Measurements from ENCODE around the gene AFDN.

DNA sequence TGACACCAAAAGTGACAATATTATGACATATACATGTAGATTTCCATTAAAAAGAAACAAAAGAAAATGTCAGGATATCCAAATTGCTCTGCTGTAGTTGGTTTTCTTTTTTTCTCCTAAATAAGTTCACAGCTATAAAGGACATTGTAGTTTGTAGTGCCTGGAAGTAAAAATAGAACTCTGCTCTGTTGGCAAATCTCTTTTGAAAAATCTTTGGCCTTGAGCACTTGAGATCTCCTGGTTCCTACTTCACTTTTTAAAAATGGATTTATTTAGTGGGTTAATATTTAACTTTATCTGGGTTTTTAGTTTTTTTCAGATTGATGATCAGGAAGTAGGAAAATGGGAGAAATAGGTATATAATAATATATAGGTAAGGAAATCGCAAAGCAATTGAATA, 52.9 kb downstream of the AFDN start:
- TF ChIP-seq, protein P1, sequence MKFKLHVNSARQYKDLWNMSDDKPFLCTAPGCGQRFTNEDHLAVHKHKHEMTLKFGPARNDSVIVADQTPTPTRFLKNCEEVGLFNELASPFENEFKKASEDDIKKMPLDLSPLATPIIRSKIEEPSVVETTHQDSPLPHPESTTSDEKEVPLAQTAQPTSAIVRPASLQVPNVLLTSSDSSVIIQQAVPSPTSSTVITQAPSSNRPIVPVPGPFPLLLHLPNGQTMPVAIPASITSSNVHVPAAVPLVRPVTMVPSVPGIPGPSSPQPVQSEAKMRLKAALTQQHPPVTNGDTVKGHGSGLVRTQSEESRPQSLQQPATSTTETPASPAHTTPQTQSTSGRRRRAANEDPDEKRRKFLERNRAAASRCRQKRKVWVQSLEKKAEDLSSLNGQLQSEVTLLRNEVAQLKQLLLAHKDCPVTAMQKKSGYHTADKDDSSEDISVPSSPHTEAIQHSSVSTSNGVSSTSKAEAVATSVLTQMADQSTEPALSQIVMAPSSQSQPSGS (CRISPR knock-in tag; IDR thresholded peaks at IDR 0.05; ENCODE audit: borderline replicate concordance, low read depth): no peak
- TF ChIP-seq, protein P2, sequence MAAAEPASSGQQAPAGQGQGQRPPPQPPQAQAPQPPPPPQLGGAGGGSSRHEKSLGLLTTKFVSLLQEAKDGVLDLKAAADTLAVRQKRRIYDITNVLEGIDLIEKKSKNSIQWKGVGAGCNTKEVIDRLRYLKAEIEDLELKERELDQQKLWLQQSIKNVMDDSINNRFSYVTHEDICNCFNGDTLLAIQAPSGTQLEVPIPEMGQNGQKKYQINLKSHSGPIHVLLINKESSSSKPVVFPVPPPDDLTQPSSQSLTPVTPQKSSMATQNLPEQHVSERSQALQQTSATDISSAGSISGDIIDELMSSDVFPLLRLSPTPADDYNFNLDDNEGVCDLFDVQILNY (CRISPR knock-in tag; IDR thresholded peaks at IDR 0.05): no peak
- TF ChIP-seq NR2C2 (CRISPR knock-in tag; IDR thresholded peaks at IDR 0.05): no peak
- TF ChIP-seq TCF7 (CRISPR knock-in tag; IDR thresholded peaks at IDR 0.05; ENCODE audit: low read depth): no peak
- TF ChIP-seq FOXJ3 (CRISPR knock-in tag; IDR thresholded peaks at IDR 0.05; ENCODE audit: borderline replicate concordance): no peak
- no peak for TF ChIP-seq TEAD4 (CRISPR knock-in tag; IDR thresholded peaks at IDR 0.05)
- TF ChIP-seq, protein P3, sequence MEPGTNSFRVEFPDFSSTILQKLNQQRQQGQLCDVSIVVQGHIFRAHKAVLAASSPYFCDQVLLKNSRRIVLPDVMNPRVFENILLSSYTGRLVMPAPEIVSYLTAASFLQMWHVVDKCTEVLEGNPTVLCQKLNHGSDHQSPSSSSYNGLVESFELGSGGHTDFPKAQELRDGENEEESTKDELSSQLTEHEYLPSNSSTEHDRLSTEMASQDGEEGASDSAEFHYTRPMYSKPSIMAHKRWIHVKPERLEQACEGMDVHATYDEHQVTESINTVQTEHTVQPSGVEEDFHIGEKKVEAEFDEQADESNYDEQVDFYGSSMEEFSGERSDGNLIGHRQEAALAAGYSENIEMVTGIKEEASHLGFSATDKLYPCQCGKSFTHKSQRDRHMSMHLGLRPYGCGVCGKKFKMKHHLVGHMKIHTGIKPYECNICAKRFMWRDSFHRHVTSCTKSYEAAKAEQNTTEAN (CRISPR knock-in tag; IDR thresholded peaks at IDR 0.05): no peak
- no peak for TF ChIP-seq ZNF423 (CRISPR knock-in tag; IDR thresholded peaks at IDR 0.05)
- TF ChIP-seq, protein P4, sequence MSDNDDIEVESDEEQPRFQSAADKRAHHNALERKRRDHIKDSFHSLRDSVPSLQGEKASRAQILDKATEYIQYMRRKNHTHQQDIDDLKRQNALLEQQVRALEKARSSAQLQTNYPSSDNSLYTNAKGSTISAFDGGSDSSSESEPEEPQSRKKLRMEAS (CRISPR knock-in tag; IDR thresholded peaks at IDR 0.05): no peak
- TF ChIP-seq, protein P5, sequence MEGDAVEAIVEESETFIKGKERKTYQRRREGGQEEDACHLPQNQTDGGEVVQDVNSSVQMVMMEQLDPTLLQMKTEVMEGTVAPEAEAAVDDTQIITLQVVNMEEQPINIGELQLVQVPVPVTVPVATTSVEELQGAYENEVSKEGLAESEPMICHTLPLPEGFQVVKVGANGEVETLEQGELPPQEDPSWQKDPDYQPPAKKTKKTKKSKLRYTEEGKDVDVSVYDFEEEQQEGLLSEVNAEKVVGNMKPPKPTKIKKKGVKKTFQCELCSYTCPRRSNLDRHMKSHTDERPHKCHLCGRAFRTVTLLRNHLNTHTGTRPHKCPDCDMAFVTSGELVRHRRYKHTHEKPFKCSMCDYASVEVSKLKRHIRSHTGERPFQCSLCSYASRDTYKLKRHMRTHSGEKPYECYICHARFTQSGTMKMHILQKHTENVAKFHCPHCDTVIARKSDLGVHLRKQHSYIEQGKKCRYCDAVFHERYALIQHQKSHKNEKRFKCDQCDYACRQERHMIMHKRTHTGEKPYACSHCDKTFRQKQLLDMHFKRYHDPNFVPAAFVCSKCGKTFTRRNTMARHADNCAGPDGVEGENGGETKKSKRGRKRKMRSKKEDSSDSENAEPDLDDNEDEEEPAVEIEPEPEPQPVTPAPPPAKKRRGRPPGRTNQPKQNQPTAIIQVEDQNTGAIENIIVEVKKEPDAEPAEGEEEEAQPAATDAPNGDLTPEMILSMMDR (IDR thresholded peaks at IDR 0.05): no peak
- TF ChIP-seq, protein P6, sequence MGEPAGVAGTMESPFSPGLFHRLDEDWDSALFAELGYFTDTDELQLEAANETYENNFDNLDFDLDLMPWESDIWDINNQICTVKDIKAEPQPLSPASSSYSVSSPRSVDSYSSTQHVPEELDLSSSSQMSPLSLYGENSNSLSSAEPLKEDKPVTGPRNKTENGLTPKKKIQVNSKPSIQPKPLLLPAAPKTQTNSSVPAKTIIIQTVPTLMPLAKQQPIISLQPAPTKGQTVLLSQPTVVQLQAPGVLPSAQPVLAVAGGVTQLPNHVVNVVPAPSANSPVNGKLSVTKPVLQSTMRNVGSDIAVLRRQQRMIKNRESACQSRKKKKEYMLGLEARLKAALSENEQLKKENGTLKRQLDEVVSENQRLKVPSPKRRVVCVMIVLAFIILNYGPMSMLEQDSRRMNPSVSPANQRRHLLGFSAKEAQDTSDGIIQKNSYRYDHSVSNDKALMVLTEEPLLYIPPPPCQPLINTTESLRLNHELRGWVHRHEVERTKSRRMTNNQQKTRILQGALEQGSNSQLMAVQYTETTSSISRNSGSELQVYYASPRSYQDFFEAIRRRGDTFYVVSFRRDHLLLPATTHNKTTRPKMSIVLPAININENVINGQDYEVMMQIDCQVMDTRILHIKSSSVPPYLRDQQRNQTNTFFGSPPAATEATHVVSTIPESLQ (CRISPR knock-in tag; IDR thresholded peaks at IDR 0.05): no peak
